DOHH2 (cell line): ENCODE results near the gene RASGEF1B.

Experiments
- H3F3A ChIP-seq: fragments of 200-600 bp; sonication (generic), shearing (Covaris generic); 2 replicates; pipeline ENCODE4 v1.6.0; 2016; ENCODE audit warnings: antibody characterized with exemption, mild to moderate bottlenecking; ENCODE audit not compliant: control insufficient read depth, insufficient read depth
- H3K27ac ChIP-seq: fragments of 200-600 bp; sonication (generic); 2 replicates; pipeline ENCODE4 v1.5.1; 2014; ENCODE audit warnings: low read depth, mild to moderate bottlenecking, low read length, moderate library complexity
- H3K27me3 ChIP-seq: fragments of 200-600 bp; sonication (generic); 2 replicates; pipeline ENCODE4 v1.6.1; 2014; ENCODE audit warnings: mild to moderate bottlenecking, low read length, mixed read lengths; ENCODE audit not compliant: control insufficient read depth
- H3K36me3 ChIP-seq: fragments of 200-600 bp; sonication (generic); 2 replicates; pipeline ENCODE4 v1.6.1; 2014; ENCODE audit warnings: mild to moderate bottlenecking, low read length, moderate library complexity, mixed read lengths; ENCODE audit not compliant: control insufficient read depth
- H3K4me1 ChIP-seq: fragments of 200-600 bp; sonication (generic); 2 replicates; pipeline ENCODE4 v1.6.1; 2014; ENCODE audit warnings: mild to moderate bottlenecking, low read length, mixed read lengths; ENCODE audit not compliant: control insufficient read depth
- H3K4me2 ChIP-seq: fragments of 200-600 bp; sonication (generic); 2 replicates; pipeline ENCODE4 v1.6.0; 2014; ENCODE audit warnings: mild to moderate bottlenecking, low read length, moderate library complexity
- H3K4me3 ChIP-seq: fragments of 200-600 bp; sonication (generic); 2 replicates; pipeline ENCODE4 v1.5.1; 2014; ENCODE audit warnings: mild to moderate bottlenecking, low read length, mixed read lengths
- H3K79me2 ChIP-seq: fragments of 200-600 bp; sonication (generic); 2 replicates; pipeline ENCODE4 v1.6.1; 2014; ENCODE audit warnings: mild to moderate bottlenecking, low read length, mixed read lengths; ENCODE audit not compliant: control insufficient read depth
- H3K9me2 ChIP-seq: fragments of 200-600 bp; sonication (generic); replicated peaks from 2 replicates; pipeline ENCODE4 v1.6.1; 2014; ENCODE audit warnings: mild to moderate bottlenecking, low read length, mixed read lengths; ENCODE audit not compliant: control insufficient read depth
- H3K9me3 ChIP-seq: fragments of 200-600 bp; sonication (generic); 2 replicates; pipeline ENCODE4 v1.6.1; 2014; ENCODE audit warnings: antibody characterized with exemption, low read length, mixed read lengths; ENCODE audit not compliant: control insufficient read depth, insufficient read depth
- H4K20me1 ChIP-seq: fragments of 200-600 bp; sonication (generic); 2 replicates; pipeline ENCODE4 v1.6.0; 2014; ENCODE audit warnings: low read depth, mild to moderate bottlenecking, antibody characterized with exemption, low read length, moderate library complexity; ENCODE audit not compliant: control insufficient read depth, insufficient read depth
- EZH2phosphoT487 ChIP-seq: fragments of 200-600 bp; sonication (generic); IDR thresholded peaks from 2 replicates; pipeline ENCODE4 v1.6.1; 2017; ENCODE audit warnings: borderline replicate concordance, mild to moderate bottlenecking, antibody characterized with exemption, low read length, moderate library complexity, mixed read lengths
- TF ChIP-seq, protein P1 (sequence below): fragments of 200-600 bp; sonication (generic); IDR thresholded peaks from one replicate; pipeline ENCODE4 v1.5.1; 2014; ENCODE audit warnings: antibody characterized with exemption, mild to moderate bottlenecking, low read depth, low read length; ENCODE audit not compliant: poor library complexity, severe bottlenecking

Gene RASGEF1B

DNA sequence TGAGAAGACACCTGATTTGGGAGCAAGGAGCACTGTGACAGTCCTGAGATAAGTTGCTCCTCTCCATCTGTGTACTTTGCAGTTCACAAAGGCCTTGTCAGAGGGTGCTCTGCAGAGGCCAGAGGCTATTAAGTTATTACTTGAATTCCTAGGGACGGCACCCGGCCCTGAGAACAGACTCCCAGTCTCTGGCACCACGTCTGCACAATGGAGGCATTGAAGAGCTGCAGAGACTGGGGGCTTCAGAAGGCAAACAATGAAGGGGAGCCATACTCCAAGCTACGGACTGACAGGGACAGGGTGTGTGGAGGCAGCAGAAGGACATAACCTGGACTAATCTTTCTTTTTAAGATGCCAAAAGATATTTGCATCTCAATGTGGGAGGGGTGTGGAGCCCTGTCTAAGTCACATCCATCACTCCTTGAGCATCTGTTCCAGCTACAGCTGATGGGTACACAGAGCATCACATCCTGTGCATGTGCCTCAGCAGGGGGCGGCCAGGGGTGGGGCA lies 11.5 kb downstream of the RASGEF1B start:
- Histone ChIP-seq H3K27ac (no peak overlapping the region), H3K36me3 (peaks cover 51% of the 10 kb centered on the region), H4K20me1 (peaks cover 12% of the 10 kb centered on the region; the same call in 1 of the 2 replicates), H3K9me2 (no peaks in the 10 kb centered on the region), H3K4me3 (no peak overlapping the region), H3K27me3 (no peaks in the 10 kb centered on the region), H3K79me2 (peaks cover 59% of the 10 kb centered on the region), H3K4me2 (no peak overlapping the region), H3K4me1 (no peaks in the 10 kb centered on the region), H3K9me3 (no peaks in the 10 kb centered on the region), H3F3A (no peaks in the 10 kb centered on the region)
- TF ChIP-seq EZH2phosphoT487: no peak
- TF ChIP-seq, protein P1, sequence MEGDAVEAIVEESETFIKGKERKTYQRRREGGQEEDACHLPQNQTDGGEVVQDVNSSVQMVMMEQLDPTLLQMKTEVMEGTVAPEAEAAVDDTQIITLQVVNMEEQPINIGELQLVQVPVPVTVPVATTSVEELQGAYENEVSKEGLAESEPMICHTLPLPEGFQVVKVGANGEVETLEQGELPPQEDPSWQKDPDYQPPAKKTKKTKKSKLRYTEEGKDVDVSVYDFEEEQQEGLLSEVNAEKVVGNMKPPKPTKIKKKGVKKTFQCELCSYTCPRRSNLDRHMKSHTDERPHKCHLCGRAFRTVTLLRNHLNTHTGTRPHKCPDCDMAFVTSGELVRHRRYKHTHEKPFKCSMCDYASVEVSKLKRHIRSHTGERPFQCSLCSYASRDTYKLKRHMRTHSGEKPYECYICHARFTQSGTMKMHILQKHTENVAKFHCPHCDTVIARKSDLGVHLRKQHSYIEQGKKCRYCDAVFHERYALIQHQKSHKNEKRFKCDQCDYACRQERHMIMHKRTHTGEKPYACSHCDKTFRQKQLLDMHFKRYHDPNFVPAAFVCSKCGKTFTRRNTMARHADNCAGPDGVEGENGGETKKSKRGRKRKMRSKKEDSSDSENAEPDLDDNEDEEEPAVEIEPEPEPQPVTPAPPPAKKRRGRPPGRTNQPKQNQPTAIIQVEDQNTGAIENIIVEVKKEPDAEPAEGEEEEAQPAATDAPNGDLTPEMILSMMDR: no peak

DNA sequence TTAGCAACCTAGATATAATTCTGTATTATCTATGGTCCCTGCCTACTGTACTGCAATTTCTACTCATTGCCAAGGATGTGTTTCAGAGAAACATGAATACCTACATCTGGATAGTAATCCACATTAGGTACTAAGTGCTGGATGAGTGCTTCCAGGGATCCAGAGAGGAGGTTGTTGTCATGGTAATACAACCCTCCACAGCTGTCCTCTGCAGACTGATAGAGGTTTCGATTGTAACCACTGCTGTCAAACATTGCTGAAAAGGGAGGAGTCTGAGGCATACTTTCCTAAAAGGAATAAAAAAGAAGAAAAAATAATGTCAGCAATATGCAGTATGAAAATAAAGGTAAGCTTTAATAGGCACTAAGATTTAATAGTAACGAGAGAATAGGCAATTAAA lies 12.5 kb downstream of the RASGEF1B start:
- Histone ChIP-seq H3K4me2 (no peak overlapping the region), H3K27me3 (no peaks in the 10 kb centered on the region), H3K79me2 (peaks cover 49% of the 10 kb centered on the region), H3K9me3 (no peaks in the 10 kb centered on the region), H3K27ac (no peak overlapping the region), H3F3A (no peaks in the 10 kb centered on the region), H3K4me1 (no peaks in the 10 kb centered on the region), H3K36me3 (peaks cover 60% of the 10 kb centered on the region), H3K4me3 (no peak overlapping the region), H3K9me2 (no peaks in the 10 kb centered on the region), H4K20me1 (peaks cover 8% of the 10 kb centered on the region; the same call in 1 of the 2 replicates)
- TF ChIP-seq, protein P1: no peak
- TF ChIP-seq EZH2phosphoT487: no peak

DNA sequence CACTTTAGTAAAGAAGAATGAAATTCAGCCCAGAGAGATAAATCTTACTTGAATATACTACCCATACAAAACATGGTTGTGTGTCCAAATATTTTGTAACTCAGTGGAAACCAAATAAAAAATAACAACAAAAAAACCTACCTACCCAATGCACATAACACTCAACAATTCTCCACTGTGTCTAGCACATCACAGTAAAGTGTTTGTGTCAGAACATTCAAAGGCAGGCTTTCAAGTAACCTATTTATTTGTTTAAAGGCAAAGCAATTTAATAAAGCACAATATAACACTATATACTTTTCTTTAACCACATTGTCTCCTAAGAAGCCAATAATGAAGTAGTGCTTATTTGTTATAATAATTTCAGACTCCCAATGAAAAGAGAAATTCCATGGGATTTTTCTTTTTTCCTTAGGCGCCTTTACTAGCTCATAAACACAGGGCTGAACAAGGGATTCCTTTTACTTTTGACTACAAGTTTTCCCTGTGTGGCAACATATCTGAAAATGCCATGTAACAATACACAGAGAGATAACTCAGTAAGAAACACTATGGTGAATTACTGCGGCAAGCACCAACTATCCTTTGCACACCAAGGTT lies 13.7 kb downstream of the RASGEF1B start:
- Histone ChIP-seq H3K4me1 (no peaks in the 10 kb centered on the region), H3K4me3 (no peak overlapping the region), H3K27ac (no peak overlapping the region), H3K79me2 (peaks cover 37% of the 10 kb centered on the region), H4K20me1 (0 out of 2 replicates have a peak, but pooled peaks cover 7% of the 10 kb centered on the region), H3K9me2 (no peaks in the 10 kb centered on the region), H3K36me3 (peaks cover 69% of the 10 kb centered on the region), H3F3A (no peaks in the 10 kb centered on the region), H3K4me2 (no peak overlapping the region), H3K27me3 (no peaks in the 10 kb centered on the region), H3K9me3 (no peaks in the 10 kb centered on the region)
- TF ChIP-seq, protein P1: no peak
- no peak for TF ChIP-seq EZH2phosphoT487
